ENCODE measurements around the gene HLA-DOA. TPM values are rescaled to one million over a fixed set of nuclear protein-coding genes. Genes with fewer than 3 reads are reported as not detected.

Gene HLA-DOA
- total RNA-seq, 1 donor from 2014 or later, result not detected

GRCh38 chr6:32954267-32954666, 55.1 kb downstream of the HLA-DOA start:
- Mint-ChIP-seq H3K4me3 (ENCODE audit: unreplicated experiment) (no peak overlapping the region), H3K4me1 (ENCODE audit: unreplicated experiment) (peaks cover 6% of the 10 kb centered on the region), H3K27ac (ENCODE audit: unreplicated experiment) (no peak overlapping the region), H3K9me3 (ENCODE audit: unreplicated experiment) (no peaks in the 10 kb centered on the region), H3K27me3 (ENCODE audit: unreplicated experiment) (peaks cover 5% of the 10 kb centered on the region), H3K36me3 (ENCODE audit: unreplicated experiment) (peaks cover 4% of the 10 kb centered on the region)
- no peak for DNase-seq (ENCODE audit: extremely low spot score, unreplicated experiment)
- TF ChIP-seq CTCF (IDR thresholded peaks at IDR 0.05), result no peak

Other genes starting within 250 kb of the HLA-DOA start
- not detected in 2 replicates for gene HLA-DQB2, start 246.1 kb downstream of the HLA-DOA start, total RNA-seq
- gene HLA-DOB, start 192.6 kb downstream of the HLA-DOA start, total RNA-seq, result 0.24 and 0.57 TPM in 2 replicates
- 50.1 and 51.9 TPM in 2 replicates for gene TAP2, start 170.9 kb downstream of the HLA-DOA start, total RNA-seq
- gene PSMB8, start 165.5 kb downstream of the HLA-DOA start, total RNA-seq, result 66.1 and 68.8 TPM in 2 replicates
- 33.2 and 34.5 TPM in 2 replicates for gene TAP1, start 155.9 kb downstream of the HLA-DOA start, total RNA-seq
- gene PSMB9, start 155.4 kb downstream of the HLA-DOA start, total RNA-seq, result 20.8 and 26.2 TPM in 2 replicates
- not detected in 2 replicates for gene HLA-DMB, start 68.6 kb downstream of the HLA-DOA start, total RNA-seq
- gene HLA-DMA, start 56.5 kb downstream of the HLA-DOA start, total RNA-seq, result 1.3 and 3.0 TPM in 2 replicates
- 166 and 168 TPM in 2 replicates for gene BRD2, start 41.0 kb downstream of the HLA-DOA start, total RNA-seq
- gene HLA-DPA1, start 64.1 kb upstream of the HLA-DOA start, total RNA-seq, result 1.8 and 2.0 TPM in 2 replicates
- gene HLA-DPB1, start 66.4 kb upstream of the HLA-DOA start, total RNA-seq, result 4.7 and 5.5 TPM in 2 replicates
- 2.7 and 3.3 TPM in 2 replicates for gene COL11A2, start 182.9 kb upstream of the HLA-DOA start, total RNA-seq
- 53.1 and 58.3 TPM in 2 replicates for gene RXRB, start 191.1 kb upstream of the HLA-DOA start, total RNA-seq
- 201 and 209 TPM in 2 replicates for gene SLC39A7, start 191.3 kb upstream of the HLA-DOA start, total RNA-seq
- 2.4 and 3.5 TPM in 2 replicates for gene HSD17B8, start 195.1 kb upstream of the HLA-DOA start, total RNA-seq
- 56.6 and 58.8 TPM in 2 replicates for gene RING1, start 198.9 kb upstream of the HLA-DOA start, total RNA-seq

Data from osteocyte (in vitro differentiated cells).